ENCODE results near the gene SYTL3.

The SYTL3 gene

DNA sequence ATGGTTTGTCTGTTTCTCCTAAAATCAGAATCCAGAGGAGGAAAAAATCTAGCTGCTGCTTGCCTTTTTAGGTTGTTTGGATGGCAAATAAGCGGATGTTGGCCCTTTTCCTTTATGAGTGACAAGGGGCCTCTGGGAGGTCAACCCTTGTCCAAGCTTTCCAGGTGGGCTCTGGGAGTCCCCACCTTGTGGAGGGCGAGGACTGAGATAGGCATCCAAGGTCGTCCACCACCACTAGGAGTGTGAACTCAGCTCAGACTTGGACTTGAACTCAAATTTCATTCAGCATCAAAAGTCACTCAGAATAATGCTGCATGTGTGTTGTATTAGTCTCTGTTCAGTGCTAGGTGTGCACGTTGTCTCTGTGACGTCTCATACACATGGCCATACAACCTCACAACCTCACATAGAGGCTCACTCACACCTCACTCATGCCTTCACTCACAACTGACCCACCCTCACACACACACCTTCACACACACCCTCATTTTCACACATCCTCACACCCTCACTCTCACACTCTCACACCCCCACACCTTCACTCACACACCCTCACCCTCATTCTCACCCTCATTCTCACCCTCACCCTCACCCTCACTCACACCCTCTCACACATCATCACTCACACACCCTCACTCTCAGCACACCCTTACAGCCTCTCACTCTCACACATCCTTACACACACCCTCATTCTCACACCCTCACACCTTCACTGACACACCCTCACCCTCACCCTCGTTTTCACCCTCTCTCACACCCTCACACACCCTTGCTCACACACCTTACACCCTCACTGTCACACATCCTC, 23.3 kb upstream of the SYTL3 start:
- no peak for TF ChIP-seq SUZ12 (IDR thresholded peaks at IDR 0.05; ENCODE audit: extremely low read depth, insufficient read depth, insufficient read length)
- Histone ChIP-seq H3K27me3 (ENCODE audit: insufficient read depth, insufficient read length) (no peaks in the 10 kb centered on the region), H3K4me1 (ENCODE audit: insufficient read depth, insufficient read length) (peaks cover 9% of the 10 kb centered on the region), H3K9ac (ENCODE audit: insufficient read length, low read depth) (no peak overlapping the region), H3K36me3 (ENCODE audit: insufficient read depth, insufficient read length, low read length) (peaks cover 89% of the 10 kb centered on the region), H3K9me3 (ENCODE audit: insufficient read depth, low read length) (no peaks in the 10 kb centered on the region), H3K4me3 (ENCODE audit: insufficient read length, low read depth) (no peak overlapping the region)
- DNase-seq (ENCODE audit: low read depth, low spot score): no peak

DNA sequence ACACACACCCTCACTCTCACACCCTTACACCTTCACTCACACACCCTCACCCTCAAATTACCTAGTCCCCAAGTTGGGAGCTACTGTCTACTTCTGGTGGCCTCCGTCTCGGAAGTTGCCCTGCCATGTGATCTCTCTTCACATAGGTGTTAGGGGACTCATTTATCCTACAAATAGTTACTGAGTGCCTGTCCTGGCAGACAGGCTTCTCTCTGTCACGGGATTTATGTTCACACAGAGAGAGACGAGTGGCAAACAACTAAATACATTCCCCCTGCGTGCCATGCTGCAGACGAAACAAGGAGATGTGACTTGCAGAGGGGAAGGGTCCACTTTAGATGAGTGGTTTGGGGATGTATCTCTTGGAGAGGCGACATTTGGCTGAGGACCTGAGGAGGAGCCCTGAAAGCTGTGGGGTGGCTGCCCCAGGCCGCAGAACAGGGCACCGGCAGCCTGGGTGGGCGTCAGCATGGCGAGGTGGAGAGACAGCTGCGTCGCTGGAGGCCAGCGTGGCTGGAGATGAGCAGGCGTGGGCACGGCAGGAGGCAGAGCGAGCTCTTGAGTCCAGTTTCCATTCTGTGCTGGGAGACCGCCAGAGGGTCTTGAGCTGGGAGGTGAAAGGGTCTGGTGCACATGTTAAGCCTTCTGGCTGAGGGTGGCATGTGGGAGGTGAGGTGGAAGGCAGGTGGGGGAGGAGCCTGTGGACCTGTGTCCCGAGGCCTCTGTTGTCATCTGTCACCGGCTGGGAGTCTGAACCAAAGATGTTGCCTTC, 22.5 kb upstream of the SYTL3 start:
- H3K9ac ChIP-seq (ENCODE audit: insufficient read length, low read depth): no peak overlapping the region
- H3K4me3 ChIP-seq (ENCODE audit: insufficient read length, low read depth): no peak overlapping the region
- peaks cover 9% of the 10 kb centered on the region for H3K4me1 ChIP-seq (ENCODE audit: insufficient read depth, insufficient read length)
- H3K27me3 ChIP-seq (ENCODE audit: insufficient read depth, insufficient read length): no peaks in the 10 kb centered on the region
- peaks cover 88% of the 10 kb centered on the region for H3K36me3 ChIP-seq (ENCODE audit: insufficient read depth, insufficient read length, low read length)
- no peak for DNase-seq (ENCODE audit: low read depth, low spot score)
- no peaks in the 10 kb centered on the region for H3K9me3 ChIP-seq (ENCODE audit: insufficient read depth, low read length)
- no peak for TF ChIP-seq YY1 (IDR thresholded peaks at IDR 0.05; ENCODE audit: insufficient read depth, insufficient read length)
- TF ChIP-seq SUZ12 (IDR thresholded peaks at IDR 0.05; ENCODE audit: extremely low read depth, insufficient read depth, insufficient read length): no peak
- no peak for TF ChIP-seq ZNF274 (IDR thresholded peaks at IDR 0.05; ENCODE audit: low read depth, low read length)

DNA sequence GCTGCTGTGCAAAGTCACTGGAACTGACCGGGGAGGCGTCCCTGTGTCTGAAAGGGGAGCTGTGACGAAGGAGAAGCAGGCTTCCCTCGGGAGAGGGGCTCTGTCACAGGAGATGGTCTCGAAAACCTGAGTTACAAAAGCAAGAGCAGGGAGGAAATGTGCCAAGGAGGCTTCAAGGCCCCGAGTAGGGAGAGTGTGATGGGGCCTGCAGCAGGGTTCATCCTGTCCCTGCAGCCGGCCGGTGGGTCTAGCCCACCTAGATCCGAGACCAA, 22.0 kb upstream of the SYTL3 start:
- TF ChIP-seq SUZ12 (IDR thresholded peaks at IDR 0.05; ENCODE audit: extremely low read depth, insufficient read depth, insufficient read length): no peak
- TF ChIP-seq ZNF274 (IDR thresholded peaks at IDR 0.05; ENCODE audit: low read depth, low read length): no peak
- no peak for TF ChIP-seq YY1 (IDR thresholded peaks at IDR 0.05; ENCODE audit: insufficient read depth, insufficient read length)
- no peak overlapping the region for H3K9ac ChIP-seq (ENCODE audit: insufficient read length, low read depth)
- H3K27me3 ChIP-seq (ENCODE audit: insufficient read depth, insufficient read length): no peaks in the 10 kb centered on the region
- no peak for DNase-seq (ENCODE audit: low read depth, low spot score)
- no peak overlapping the region for H3K4me3 ChIP-seq (ENCODE audit: insufficient read length, low read depth)
- peaks cover 86% of the 10 kb centered on the region for H3K36me3 ChIP-seq (ENCODE audit: insufficient read depth, insufficient read length, low read length)
- H3K4me1 ChIP-seq (ENCODE audit: insufficient read depth, insufficient read length): peaks cover 9% of the 10 kb centered on the region
- no peaks in the 10 kb centered on the region for H3K9me3 ChIP-seq (ENCODE audit: insufficient read depth, low read length)

DNA sequence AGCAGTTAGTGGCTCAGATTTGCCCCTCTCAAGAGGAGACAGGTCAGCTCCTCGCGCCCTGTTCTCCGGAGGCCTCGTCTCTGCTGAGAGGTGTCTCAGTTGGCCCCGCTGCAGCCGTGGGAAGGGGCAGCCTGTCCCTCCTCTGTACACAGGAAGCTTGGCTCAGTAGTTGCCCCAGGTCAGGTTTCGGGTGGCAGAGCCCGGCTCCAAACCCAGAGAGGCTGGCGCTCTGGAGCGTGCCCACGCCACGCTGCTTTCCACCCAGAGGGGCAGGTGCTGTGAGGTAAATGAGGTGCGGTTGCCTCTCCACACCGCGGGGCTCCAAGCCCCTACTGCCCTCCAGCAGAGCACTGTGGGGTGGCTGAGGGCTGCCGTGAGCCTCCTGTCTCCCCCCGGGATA, 21.3 kb upstream of the SYTL3 start:
- TF ChIP-seq SUZ12 (IDR thresholded peaks at IDR 0.05; ENCODE audit: extremely low read depth, insufficient read depth, insufficient read length) (no peak), YY1 (IDR thresholded peaks at IDR 0.05; ENCODE audit: insufficient read depth, insufficient read length) (no peak), ZNF274 (IDR thresholded peaks at IDR 0.05; ENCODE audit: low read depth, low read length) (no peak)
- no peaks in the 10 kb centered on the region for H3K9me3 ChIP-seq (ENCODE audit: insufficient read depth, low read length)
- peaks cover 89% of the 10 kb centered on the region for H3K36me3 ChIP-seq (ENCODE audit: insufficient read depth, insufficient read length, low read length)
- no peaks in the 10 kb centered on the region for H3K27me3 ChIP-seq (ENCODE audit: insufficient read depth, insufficient read length)
- H3K4me1 ChIP-seq (ENCODE audit: insufficient read depth, insufficient read length): peaks cover 9% of the 10 kb centered on the region
- H3K9ac ChIP-seq (ENCODE audit: insufficient read length, low read depth): no peak overlapping the region
- no peak for DNase-seq (ENCODE audit: low read depth, low spot score)
- H3K4me3 ChIP-seq (ENCODE audit: insufficient read length, low read depth): no peak overlapping the region

DNA sequence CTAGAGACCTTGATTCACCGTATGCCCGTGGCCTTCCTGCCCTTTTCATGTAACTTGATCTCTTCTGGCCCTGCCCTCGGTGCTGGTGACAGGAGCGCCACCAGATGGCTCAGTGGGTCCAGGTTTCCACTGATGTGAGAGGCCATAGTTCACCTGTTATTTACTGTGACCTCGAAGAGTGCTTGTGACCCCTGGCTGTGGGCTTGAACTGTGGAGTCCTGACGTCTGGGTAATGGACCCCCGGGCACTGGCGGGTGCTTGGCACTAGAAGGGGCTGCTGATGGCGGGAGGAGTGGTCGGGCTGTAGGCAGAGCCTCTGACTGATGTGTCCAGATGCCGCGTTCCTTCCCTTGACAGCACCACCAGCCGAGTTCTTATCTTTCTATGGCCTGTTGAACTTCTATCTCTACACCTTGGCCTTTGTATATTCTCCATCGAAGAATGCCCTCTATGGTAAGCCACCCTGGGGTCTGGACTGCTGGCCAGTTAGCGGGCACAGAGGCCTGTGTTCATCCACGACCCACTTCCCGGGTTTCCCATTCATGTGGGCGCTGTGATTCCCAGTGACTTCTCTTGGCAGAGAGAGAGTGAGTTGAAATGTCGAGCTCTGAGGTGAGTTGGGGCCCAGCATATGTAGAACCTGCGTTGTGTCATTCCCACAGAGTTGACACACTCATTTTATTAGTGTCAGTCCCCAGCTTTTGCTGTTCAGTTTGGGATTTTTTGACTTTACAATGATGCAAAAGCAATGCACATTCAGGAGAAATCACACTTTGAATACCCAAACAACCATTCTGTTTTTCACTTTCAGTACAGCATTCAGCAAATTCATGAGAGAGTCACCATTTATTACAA, 20.3 kb upstream of the SYTL3 start:
- TF ChIP-seq ZNF274 (IDR thresholded peaks at IDR 0.05; ENCODE audit: low read depth, low read length) (no peak), SUZ12 (IDR thresholded peaks at IDR 0.05; ENCODE audit: extremely low read depth, insufficient read depth, insufficient read length) (no peak), YY1 (IDR thresholded peaks at IDR 0.05; ENCODE audit: insufficient read depth, insufficient read length) (no peak)
- no peak for DNase-seq (ENCODE audit: low read depth, low spot score)

DNA sequence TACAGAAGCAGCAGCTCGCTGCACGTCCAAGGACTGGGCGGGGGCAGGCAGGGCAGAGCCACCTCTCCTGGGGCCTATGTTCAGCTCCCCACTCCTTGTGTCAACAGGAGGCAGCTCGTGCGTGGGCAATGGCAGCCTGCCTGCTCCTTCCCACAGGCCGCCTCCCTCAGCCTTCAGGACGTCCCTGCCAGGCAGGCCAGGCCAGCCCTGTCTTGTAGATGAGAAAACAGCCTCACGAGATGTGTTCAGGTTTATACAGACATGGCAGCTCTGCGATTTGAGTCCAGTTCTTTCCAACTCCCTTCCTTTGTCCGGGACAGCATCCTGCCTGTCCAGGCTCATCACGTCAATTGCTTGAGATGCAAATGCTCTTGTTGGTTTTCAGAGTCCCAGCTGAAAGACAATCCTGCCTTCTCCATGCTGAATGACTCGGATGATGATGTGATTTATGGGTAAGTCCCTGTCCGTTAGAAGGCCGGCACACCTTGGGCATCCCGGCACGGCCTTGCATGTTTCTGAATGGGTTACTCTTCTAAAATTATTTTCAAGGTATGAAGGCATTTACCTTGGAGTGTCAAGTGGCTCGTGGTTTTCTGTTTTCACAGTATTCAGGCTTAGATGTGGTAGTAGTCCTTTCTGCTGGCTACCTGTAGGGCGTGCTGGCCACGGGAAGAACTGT, 18.8 kb upstream of the SYTL3 start:
- peaks cover 85% of the 10 kb centered on the region for H3K36me3 ChIP-seq (ENCODE audit: insufficient read depth, insufficient read length, low read length)
- H3K27me3 ChIP-seq (ENCODE audit: insufficient read depth, insufficient read length): no peaks in the 10 kb centered on the region
- peaks cover 9% of the 10 kb centered on the region for H3K4me1 ChIP-seq (ENCODE audit: insufficient read depth, insufficient read length)
- no peak overlapping the region for H3K9ac ChIP-seq (ENCODE audit: insufficient read length, low read depth)
- TF ChIP-seq ZNF274 (IDR thresholded peaks at IDR 0.05; ENCODE audit: low read depth, low read length): no peak
- no peak for TF ChIP-seq SUZ12 (IDR thresholded peaks at IDR 0.05; ENCODE audit: extremely low read depth, insufficient read depth, insufficient read length)
- no peak for TF ChIP-seq YY1 (IDR thresholded peaks at IDR 0.05; ENCODE audit: insufficient read depth, insufficient read length)
- H3K4me3 ChIP-seq (ENCODE audit: insufficient read length, low read depth): no peak overlapping the region
- DNase-seq (ENCODE audit: low read depth, low spot score): no peak
- H3K9me3 ChIP-seq (ENCODE audit: insufficient read depth, low read length): no peaks in the 10 kb centered on the region

More for the DNA sequence above, 20.3 kb upstream of the SYTL3 start:
- H3K27me3 ChIP-seq (ENCODE audit: insufficient read depth, insufficient read length): no peaks in the 10 kb centered on the region
- no peaks in the 10 kb centered on the region for H3K9me3 ChIP-seq (ENCODE audit: insufficient read depth, low read length)
- H3K4me1 ChIP-seq (ENCODE audit: insufficient read depth, insufficient read length): peaks cover 9% of the 10 kb centered on the region
- H3K9ac ChIP-seq (ENCODE audit: insufficient read length, low read depth): no peak overlapping the region
- peaks cover 91% of the 10 kb centered on the region for H3K36me3 ChIP-seq (ENCODE audit: insufficient read depth, insufficient read length, low read length)
- H3K4me3 ChIP-seq (ENCODE audit: insufficient read length, low read depth): no peak overlapping the region

All from NT2/D1 (cell line).